GM21390 (cell line): Measurements from ENCODE around the gene NTN4.
A peak's percentile ranks its signal among the peaks of the same experiment; 100 is the strongest.
"Not testable (repeated sequence)": the region's sequence is repeated elsewhere in the genome, so short reads cannot be mapped to it uniquely, and the experiment has no call there.

Experiments used
- ATAC-seq: cut with Tn5 transposase; IDR thresholded peaks from one replicate; pipeline ENCODE4 v1.9.1; 2021; ENCODE audit not compliant: unreplicated experiment

NTN4 gene

GRCh38 chr12:95671265-95671664 lies 119.3 kb downstream of the NTN4 start:
- ATAC-seq: no peak

- no peak for ATAC-seq
Measured at GRCh38 chr12:95663525-95663924, 127.0 kb downstream of the NTN4 start.

GRCh38 chr12:95661360-95661759 lies 129.2 kb downstream of the NTN4 start:
- no peak for ATAC-seq

- no peak for ATAC-seq
Measured at GRCh38 chr12:95658386-95658785, 132.2 kb downstream of the NTN4 start.

- ATAC-seq: not testable (repeated sequence)
Measured at GRCh38 chr12:95654665-95655064, 135.9 kb downstream of the NTN4 start.

GRCh38 chr12:95653771-95654546 lies 136.6 kb downstream of the NTN4 start:
- ATAC-seq: no peak

- ATAC-seq: no peak
Measured at GRCh38 chr12:95651681-95652080, 138.9 kb downstream of the NTN4 start.

- ATAC-seq: no peak
Measured at GRCh38 chr12:95648990-95649791, 141.4 kb downstream of the NTN4 start.

- ATAC-seq: no peak
Measured at GRCh38 chr12:95646781-95647190, 143.8 kb downstream of the NTN4 start.

- no peak for ATAC-seq
Measured at GRCh38 chr12:95643256-95643655, 147.3 kb downstream of the NTN4 start.

- ATAC-seq: no peak
Measured at GRCh38 chr12:95642583-95642982, 148.0 kb downstream of the NTN4 start.

- no peak for ATAC-seq
Measured at GRCh38 chr12:95641299-95641952, 149.1 kb downstream of the NTN4 start.

GRCh38 chr12:95640516-95640915 lies 150.0 kb downstream of the NTN4 start:
- no peak for ATAC-seq

- no peak for ATAC-seq
Measured at GRCh38 chr12:95637471-95638155, 153.0 kb downstream of the NTN4 start.

GRCh38 chr12:95637010-95637409 lies 153.6 kb downstream of the NTN4 start:
- no peak for ATAC-seq

GRCh38 chr12:95634622-95635621 lies 155.6 kb downstream of the NTN4 start:
- ATAC-seq: peak; percentile 49

- no peak for ATAC-seq
Measured at GRCh38 chr12:95633732-95634465, 156.7 kb downstream of the NTN4 start.

GRCh38 chr12:95633049-95633731 lies 157.4 kb downstream of the NTN4 start:
- no peak for ATAC-seq

GRCh38 chr12:95630496-95630895 lies 160.1 kb downstream of the NTN4 start:
- no peak for ATAC-seq
